RKO (cell line): ENCODE results near the gene SNRPA.
A peak's percentile ranks its signal among the peaks of the same experiment; 100 is the strongest.
"Not testable (repeated sequence)": the region's sequence is repeated elsewhere in the genome, so short reads cannot be mapped to it uniquely, and the experiment has no call there.

Experiments
- DNase-seq: peaks from one replicate; pipeline ENCODE4 v3.0.0-alpha.2; 2016; ENCODE audit warnings: low spot score

SNRPA gene

DNA sequence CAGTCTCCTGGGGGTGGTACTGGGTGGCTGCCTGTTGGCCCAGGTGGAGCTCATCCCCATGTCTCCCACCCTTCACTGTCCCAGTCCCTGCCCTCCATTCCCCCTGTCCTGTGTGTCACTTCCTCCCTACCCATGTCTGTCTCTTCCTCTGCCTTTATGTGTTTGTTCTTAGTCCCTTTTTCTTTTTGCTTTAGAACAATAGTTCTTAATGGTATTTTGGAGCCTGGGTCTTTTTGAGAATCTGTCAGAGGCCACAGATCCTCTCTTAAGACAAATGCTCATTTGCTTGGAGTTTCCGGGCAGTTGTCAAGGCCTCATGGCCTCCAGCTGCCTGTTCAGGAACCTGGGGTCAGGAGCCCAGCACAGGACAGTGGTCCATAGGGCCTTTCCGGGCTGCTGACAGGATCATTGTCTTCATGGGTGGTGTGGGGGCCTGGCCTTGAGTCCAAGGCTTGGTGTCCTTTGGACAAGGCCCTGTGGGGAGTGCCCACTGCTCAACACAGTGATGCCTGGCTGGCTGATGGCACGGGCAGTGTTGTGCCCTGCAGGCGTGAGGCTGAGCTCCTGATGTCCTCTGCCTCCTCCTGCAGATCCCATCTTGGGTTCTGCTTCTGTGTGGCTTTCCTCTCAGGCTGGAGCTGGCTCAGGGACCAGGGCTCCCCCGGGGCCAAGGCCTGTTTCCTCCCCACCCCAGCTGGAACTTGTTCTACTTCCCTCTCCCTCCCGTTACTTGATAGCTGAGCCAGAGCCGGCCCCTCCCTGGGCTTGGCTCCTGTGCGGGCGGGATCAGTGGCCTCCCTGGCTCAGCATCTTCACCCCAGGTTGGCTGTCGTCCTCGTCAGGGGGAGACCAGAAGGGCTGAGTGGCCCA is 51.5 kb downstream of the SNRPA start:
- DNase-seq: no peak

GRCh38 chr19:40803170-40803856 is 52.3 kb downstream of the SNRPA start:
- DNase-seq: no peak

DNA sequence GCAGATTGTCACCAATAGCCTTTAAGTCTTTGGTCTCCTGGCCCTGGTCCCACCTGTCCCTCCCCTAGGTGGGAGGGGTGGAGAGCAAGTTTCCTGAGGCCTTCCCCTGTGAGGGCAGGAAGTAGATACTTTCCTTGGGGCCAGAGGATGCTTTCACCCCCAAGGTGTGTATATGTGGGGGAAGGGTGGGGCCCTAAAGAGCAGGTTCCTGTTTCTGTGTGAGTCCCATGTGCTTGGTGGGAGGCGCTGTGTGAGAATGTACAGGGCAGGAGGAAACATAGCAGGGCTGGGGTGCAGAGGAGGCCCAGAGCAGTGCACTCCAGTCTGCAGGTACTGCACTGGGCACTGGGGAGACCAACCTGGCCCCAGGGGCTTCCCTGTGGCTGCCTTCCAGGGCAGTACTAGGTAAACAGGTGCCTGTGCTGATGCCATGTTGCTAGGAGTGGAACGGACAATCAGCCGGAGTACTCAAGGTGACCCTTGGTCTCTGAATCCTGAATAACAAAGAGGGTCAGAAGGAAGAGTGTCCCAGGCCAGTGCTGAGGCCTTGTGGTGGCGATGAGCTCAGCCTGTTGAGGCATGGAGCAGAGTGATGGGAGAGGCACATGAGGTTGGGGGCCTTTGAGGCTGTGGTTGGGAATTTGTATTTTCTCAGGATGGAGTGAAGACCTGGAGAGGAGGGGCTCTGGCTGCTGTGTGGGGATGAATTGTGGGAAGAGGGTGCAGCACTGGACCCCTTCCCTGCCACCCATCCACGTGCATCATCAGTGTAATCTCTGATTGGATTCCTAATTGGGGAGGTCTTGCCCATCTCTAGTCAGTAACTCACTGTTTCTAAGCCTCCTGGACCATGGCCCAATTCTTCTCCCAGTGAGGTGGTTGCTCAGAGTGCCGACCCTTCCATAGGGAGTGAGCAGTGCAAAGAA is 53.1 kb downstream of the SNRPA start:
- DNase-seq: no peak

DNA sequence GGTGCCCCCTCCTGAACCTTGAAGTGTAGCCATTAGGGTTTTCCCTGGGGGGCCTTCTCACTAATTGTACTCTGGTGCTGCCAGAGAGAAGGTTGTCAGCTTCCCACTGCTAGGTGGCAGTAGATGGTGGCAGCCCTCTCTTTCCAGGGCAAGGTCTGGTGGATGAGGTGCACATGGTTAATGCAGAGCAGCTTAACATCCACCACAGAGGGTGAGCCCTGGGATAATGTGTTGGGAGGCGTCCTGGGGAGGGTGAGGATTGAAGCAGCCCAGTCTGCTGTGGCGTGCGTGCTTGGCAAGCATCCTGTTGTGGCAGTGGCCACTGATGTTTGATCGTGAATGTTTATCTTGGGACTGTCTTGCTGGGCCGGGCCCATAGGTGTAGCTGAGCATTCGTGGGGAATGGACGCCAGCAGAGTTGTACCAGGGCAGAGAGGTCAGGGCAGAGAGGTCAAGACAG is 53.8 kb downstream of the SNRPA start:
- DNase-seq: no peak

GRCh38 chr19:40805258-40805868 is 54.4 kb downstream of the SNRPA start:
- no peak for DNase-seq

- DNase-seq: no peak
Observed at GRCh38 chr19:40806423-40807146, 55.6 kb downstream of the SNRPA start.

DNA sequence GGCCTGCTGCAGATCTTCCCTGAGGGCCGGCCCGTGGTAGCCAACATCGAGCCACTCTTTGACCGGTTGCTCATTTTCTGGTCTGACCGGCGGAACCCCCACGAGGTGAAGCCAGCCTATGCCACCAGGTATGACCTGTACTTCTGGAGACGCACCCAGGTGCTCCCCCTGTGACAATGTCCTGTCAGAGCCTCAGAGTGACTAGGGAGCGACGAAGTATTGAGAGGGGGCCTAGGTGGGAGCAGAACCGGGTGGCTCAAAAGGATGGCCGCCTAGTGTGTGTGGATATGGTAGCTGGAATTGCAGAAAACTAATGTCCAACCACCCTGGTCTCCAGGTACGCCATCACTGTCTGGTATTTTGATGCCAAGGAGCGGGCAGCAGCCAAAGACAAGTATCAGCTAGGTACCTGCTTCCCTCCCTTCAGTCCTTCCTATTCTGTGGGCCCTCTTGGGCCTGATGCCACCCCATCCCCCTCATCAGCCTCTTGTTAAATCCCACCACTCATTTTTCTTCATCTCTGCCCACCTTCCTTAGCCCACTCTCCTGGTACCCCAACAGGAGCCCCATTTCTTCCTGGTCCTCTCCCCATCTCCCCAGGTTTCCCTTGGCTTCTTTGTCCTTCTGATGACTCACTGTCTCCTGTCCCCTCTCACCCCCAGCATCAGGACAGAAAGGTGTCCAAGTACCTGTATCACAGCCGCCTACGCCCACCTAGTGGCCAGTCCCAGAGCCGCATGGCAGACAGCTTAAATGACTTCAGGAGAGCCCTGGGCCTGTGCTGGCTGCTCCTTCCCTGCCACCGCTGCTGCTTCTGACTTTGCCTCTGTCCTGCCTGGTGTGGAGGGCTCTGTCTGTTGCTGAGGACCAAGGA is 56.4 kb downstream of the SNRPA start:
- no peak for DNase-seq

GRCh38 chr19:40808021-40808325 is 57.0 kb downstream of the SNRPA start:
- DNase-seq: no peak

DNA sequence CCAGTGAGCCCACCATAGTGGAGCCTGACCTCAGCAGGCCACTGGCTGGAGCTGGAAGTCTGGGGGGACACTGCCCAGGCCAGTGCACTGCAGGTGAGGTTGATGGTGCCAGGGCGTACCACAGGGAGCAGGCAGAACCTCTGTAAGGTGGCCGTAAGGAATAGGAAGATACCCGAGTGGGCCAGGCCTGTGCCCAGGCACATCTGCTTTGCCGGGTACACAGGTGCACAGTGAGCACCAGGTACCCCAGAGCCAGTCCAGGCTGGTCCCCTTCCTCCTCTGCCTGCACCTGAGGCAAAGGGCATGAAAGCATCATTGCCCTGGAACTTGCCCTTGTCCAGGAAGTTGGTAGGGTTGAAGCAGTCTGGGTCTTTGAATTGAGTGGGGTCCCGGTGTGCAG is 57.5 kb downstream of the SNRPA start:
- DNase-seq: no peak

DNA sequence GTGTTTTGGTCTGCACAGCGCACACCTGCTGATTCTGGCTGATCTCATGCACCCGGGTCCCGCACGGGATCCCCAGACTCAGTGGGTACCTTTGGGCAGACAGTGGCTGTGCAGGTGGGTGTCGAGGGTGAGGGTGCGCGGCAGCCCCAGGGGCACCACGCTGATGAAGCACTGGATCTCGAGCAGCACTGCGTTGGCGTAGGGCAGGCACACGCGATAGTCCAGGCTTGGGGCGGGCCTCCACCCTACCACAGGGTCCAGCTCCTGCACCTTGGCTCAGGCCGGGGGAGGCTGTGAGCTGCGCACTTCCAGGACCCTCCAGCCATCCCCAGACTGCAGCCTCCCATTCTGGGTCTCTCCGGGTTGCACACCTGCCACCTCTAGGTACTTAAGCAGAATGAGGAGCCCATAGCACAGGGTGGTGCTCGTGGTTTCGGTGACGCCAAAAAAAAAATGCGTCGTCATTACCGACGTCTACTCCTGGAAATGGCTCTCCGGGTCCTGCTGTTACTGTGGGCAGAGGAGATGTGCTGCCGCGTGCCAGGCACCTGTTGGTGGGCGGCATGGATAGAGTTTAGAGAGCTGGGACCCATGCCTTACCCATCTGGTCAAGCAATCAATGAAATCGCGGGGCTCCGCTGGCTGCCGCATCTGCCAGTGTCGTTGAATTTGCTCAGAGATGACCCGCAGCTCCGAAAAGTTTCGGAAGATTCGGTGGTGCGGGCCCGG is 58.5 kb downstream of the SNRPA start:
- DNase-seq: no peak

GRCh38 chr19:40810160-40810559 is 59.2 kb downstream of the SNRPA start:
- no peak for DNase-seq

- peak; percentile 63 for DNase-seq
Observed at GRCh38 chr19:40810649-40811408, 59.8 kb downstream of the SNRPA start.

DNA sequence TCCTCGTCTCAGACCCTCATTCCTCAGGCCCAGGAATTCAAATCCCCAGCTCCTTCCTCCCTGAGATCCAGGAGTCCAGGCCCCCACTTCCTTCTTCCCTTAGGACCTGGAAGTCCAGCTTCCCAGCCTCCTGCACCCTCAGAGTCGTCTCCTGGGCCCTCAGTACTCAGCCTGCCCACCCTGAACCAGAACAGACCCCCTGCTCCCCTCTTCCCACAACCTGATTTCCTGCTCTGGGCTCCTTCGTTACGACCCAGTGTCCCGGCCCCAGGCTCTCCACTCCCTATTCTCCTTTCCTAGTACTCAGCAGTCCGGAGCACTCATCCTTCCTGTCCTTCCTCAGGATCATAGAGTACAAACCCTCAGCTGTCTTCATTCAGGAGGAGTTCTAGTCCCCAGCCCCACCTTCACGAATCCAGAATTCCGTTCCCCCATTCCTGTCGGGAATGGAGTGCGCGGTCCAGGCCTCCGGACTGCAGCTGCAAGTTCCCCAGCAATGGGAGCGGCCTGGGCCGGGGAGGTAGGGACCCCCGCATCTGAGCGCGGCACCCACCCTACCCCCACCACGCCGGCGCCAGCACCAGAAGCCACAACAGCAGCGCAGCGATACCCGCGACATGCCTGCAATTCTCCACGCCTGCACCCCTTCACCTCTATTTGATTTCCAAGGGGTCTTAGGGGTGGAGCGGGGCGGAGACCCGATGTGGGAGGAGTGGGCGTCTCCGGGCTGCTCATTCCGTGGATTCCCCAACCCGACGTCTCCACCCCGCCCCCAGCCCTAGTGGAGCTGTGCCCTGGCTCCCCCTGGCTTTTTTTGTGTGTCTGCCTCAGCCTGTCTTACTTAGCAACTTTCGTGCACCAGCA is 60.7 kb downstream of the SNRPA start:
- DNase-seq: no peak

DNA sequence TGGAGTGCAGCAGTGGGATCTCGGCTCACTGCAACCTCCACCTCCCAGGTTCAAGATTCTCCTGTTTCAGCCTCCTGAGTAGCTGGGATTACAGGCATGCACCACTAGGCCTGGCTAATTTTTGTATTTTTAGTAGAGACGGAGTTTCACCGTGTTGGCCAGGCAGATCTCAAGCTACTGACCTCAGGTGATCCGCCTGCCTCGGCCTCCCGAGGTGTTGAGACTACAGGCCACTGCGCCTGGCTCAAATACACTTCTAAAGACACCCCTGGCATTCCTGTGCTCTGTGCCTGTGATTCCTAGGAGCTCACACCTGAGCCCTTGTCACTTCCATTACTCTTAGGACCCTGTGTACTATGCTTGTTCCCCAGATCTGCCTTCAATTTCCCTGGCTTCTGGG is 61.6 kb downstream of the SNRPA start:
- not testable (repeated sequence) for DNase-seq

- no peak for DNase-seq
Observed at GRCh38 chr19:40813182-40813581, 62.2 kb downstream of the SNRPA start.
